Measurements from ENCODE around the gene INSRR.
A peak's percentile ranks its signal among the peaks of the same experiment; 100 is the strongest.

Gene INSRR

GRCh38 chr1:156893048-156893953, 34.4 kb upstream of the INSRR start, which contains the start of gene PEAR1:
Gene PEAR1, plus strand, starts transcription at chr1:156893718. Its CDS starts 10,209 bp downstream, at chr1:156903927.
- no peak for TF ChIP-seq CTCF (IDR thresholded peaks at IDR 0.05; ENCODE audit: insufficient read depth, low read length, poor library complexity, severe bottlenecking)
- no peak for DNase-seq (ENCODE audit: extremely low read depth, insufficient read length)
- H3K36me3 ChIP-seq (ENCODE audit: control insufficient read depth, insufficient read depth, low read length), result no peaks in the 10 kb centered on the region
- H3K4me3 ChIP-seq (replicated peaks; ENCODE audit: low read depth, low read length), result no peak within 1 kb of the TSS
- peaks cover 6% of the 10 kb centered on the region for H3K27me3 ChIP-seq (replicated peaks; ENCODE audit: control insufficient read depth, insufficient read depth, low read length)

- DNase-seq (ENCODE audit: extremely low read depth, insufficient read length), result peak; percentile 81
- H3K4me3 ChIP-seq (replicated peaks; ENCODE audit: low read depth, low read length), result no peak overlapping the region
- H3K36me3 ChIP-seq (ENCODE audit: control insufficient read depth, insufficient read depth, low read length), result no peaks in the 10 kb centered on the region
- peaks cover 6% of the 10 kb centered on the region for H3K27me3 ChIP-seq (replicated peaks; ENCODE audit: control insufficient read depth, insufficient read depth, low read length)
- peak; percentile 93 for TF ChIP-seq CTCF (IDR thresholded peaks at IDR 0.05; ENCODE audit: insufficient read depth, low read length, poor library complexity, severe bottlenecking)
Measured at GRCh38 chr1:156892190-156893047, 33.5 kb upstream of the INSRR start.

DNA sequence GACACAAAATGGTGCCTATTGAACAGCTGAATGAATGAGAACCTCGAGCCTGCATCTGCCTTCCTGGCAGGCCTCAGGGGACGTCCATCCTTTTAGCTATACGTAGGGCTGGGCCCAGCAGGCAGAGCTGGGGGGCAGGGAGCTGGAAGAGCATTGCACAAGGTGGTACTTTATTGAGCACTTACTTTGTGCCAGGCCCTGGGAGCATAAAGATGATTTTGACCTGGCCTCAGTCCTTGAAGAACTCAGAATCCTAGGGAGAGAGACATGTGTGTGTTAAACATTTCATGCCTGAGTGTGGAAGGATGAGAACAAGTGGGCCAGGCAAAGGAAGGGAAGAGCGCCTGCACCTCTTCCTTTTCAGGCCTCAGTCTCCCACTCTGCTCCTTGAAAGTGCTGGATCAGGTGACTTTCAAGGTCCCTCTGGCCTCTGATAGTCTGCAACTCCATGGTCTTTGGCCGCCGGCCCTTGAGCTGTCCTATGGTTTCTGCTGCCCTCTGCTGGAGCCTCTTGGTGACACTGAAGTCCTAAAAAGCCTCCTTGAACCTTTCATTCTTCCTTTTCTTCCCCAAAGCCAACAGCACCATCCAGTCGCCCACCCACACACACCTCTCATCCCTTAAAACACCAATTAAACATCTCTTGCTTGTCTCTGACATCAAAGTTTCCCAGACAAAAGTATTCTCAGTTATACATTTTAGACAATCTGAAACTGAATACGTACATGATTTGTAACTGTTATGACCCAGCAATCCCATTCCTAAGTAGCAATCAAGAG, 31.1 kb upstream of the INSRR start:
- no peak overlapping the region for H3K4me3 ChIP-seq (replicated peaks; ENCODE audit: low read depth, low read length)
- no peaks in the 10 kb centered on the region for H3K36me3 ChIP-seq (ENCODE audit: control insufficient read depth, insufficient read depth, low read length)
- peak; percentile 87 for TF ChIP-seq CTCF (IDR thresholded peaks at IDR 0.05; ENCODE audit: insufficient read depth, low read length, poor library complexity, severe bottlenecking)
- peaks cover 8% of the 10 kb centered on the region for H3K27me3 ChIP-seq (replicated peaks; ENCODE audit: control insufficient read depth, insufficient read depth, low read length)
- DNase-seq (ENCODE audit: extremely low read depth, insufficient read length), result no peak

DNA sequence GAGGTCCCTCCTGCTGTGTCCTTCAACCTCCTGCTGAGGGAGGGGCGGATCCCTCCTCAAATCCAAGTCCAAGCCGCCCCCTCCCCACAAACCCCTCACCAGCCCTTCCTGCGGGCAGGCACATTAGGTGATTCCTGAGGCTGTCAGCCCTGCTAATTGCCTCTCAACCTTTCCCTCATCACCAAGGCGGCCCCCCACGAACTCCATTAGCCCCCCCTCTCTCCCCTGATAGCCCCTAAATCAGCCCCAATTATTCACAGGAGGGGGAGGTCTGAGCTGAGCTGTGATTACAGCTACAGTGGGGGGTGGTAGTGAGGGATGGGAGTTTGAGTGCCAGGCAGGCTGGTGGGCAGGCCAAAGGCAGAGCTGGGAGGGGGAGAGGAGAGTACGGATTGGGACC, 28.8 kb upstream of the INSRR start:
- H3K36me3 ChIP-seq (ENCODE audit: control insufficient read depth, insufficient read depth, low read length), result no peaks in the 10 kb centered on the region
- TF ChIP-seq CTCF (IDR thresholded peaks at IDR 0.05; ENCODE audit: insufficient read depth, low read length, poor library complexity, severe bottlenecking), result no peak
- H3K4me3 ChIP-seq (replicated peaks; ENCODE audit: low read depth, low read length), result no peak overlapping the region
- no peak for DNase-seq (ENCODE audit: extremely low read depth, insufficient read length)
- peaks cover 2% of the 10 kb centered on the region for H3K27me3 ChIP-seq (replicated peaks; ENCODE audit: control insufficient read depth, insufficient read depth, low read length)

DNA sequence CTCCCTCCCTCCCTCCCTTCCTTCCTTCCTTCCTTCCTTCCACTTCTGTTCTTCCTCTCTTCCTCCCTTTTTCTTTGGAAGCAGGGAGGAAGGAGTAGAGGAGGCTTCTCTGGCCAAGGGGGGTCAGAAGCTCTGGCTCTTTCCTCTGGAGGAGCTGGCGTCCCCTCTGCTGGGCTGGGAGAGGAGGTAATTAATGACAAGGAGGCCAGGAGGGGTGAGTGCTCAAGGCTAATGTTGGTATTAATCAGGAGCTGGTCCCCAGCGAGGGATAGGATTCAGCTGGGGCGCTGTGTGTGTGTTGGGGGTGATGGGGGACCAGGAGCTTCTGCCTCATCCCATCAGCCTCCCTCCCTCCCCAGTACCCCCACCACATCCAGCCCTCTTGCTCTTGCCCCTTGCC, 28.4 kb upstream of the INSRR start:
- DNase-seq (ENCODE audit: extremely low read depth, insufficient read length), result no peak
- no peak overlapping the region for H3K4me3 ChIP-seq (replicated peaks; ENCODE audit: low read depth, low read length)
- no peak for TF ChIP-seq CTCF (IDR thresholded peaks at IDR 0.05; ENCODE audit: insufficient read depth, low read length, poor library complexity, severe bottlenecking)
- no peaks in the 10 kb centered on the region for H3K36me3 ChIP-seq (ENCODE audit: control insufficient read depth, insufficient read depth, low read length)
- H3K27me3 ChIP-seq (replicated peaks; ENCODE audit: control insufficient read depth, insufficient read depth, low read length), result peaks cover 2% of the 10 kb centered on the region

Data from GM06990 (cell line).